Neural crest cell (in vitro differentiated cells): ENCODE results near the gene KICS2. TPM values are rescaled to one million over a fixed set of nuclear protein-coding genes. Genes with fewer than 3 reads are reported as not detected.

ENCODE experiments used
- DNase-seq: peaks from one replicate; pipeline ENCODE4 v3.0.0; 2021; ENCODE audit warnings: low read depth, mixed read lengths, low spot score
- H3K27ac Mint-ChIP-seq: one replicate; pipeline ENCODE4 v1.8.0; 2021; ENCODE audit warnings: mild to moderate bottlenecking, mixed read lengths; ENCODE audit not compliant: unreplicated experiment
- H3K27me3 Mint-ChIP-seq: 2 replicates; pipeline ENCODE4 v1.8.0; 2021; ENCODE audit warnings: low read depth, mild to moderate bottlenecking, mixed read lengths
- H3K36me3 Mint-ChIP-seq: 2 replicates; pipeline ENCODE4 v1.8.0; 2021; ENCODE audit warnings: low read depth, mild to moderate bottlenecking, mixed read lengths
- H3K4me1 Mint-ChIP-seq: 2 replicates; pipeline ENCODE4 v1.8.0; 2021; ENCODE audit warnings: mixed read lengths
- H3K4me3 Mint-ChIP-seq: one replicate; pipeline ENCODE4 v1.8.0; 2021; ENCODE audit warnings: mild to moderate bottlenecking, mixed read lengths
- H3K9me3 Mint-ChIP-seq: 2 replicates; pipeline ENCODE4 v1.8.0; 2021; ENCODE audit warnings: mixed read lengths
- CTCF ChIP-seq: fragments of 200-600 bp; sonication (generic); conservative IDR thresholded peaks from 2 replicates; pipeline ENCODE4 v1.5.0; 2021; ENCODE audit warnings: antibody characterized with exemption, mild to moderate bottlenecking
- long read RNA-seq: library from polyadenylated mRNA; unstranded; transcript quantifications from one replicate; pipeline ENCODE4 v2.0.0, GENCODE V29; 2020
- total RNA-seq: library from RNA; stranded (reverse); gene quantifications from 2 replicates; pipeline ENCODE4 v1.2.1, GENCODE V29; 2021

The KICS2 gene
- 5.6 and 6.9 TPM in 2 replicates for total RNA-seq
- long read RNA-seq, full-length matches to known transcripts, result 4 of 7 reads
- long read RNA-seq, partial matches to known transcripts, result 1 of 7 reads
- long read RNA-seq, other reads (novel, unspliced or antisense), result 2 of 7 reads

GRCh38 chr12:64222009-64222765 is at the start of gene KICS2:
Gene KICS2, minus strand, starts transcription at chr12:64222296. Its CDS starts 59 bp downstream, at chr12:64222237.
- H3K36me3 Mint-ChIP-seq, result no peaks in the 10 kb centered on the region
- peak within 1 kb of the TSS; percentile 94 for H3K27ac Mint-ChIP-seq
- H3K4me1 Mint-ChIP-seq, result peaks cover 24% of the 10 kb centered on the region
- peak; percentile 81 for DNase-seq
- H3K27me3 Mint-ChIP-seq, result peaks cover 7% of the 10 kb centered on the region
- no peak for TF ChIP-seq CTCF
- H3K9me3 Mint-ChIP-seq, result no peaks in the 10 kb centered on the region
- H3K4me3 Mint-ChIP-seq, result peak within 1 kb of the TSS; percentile 89

DNA sequence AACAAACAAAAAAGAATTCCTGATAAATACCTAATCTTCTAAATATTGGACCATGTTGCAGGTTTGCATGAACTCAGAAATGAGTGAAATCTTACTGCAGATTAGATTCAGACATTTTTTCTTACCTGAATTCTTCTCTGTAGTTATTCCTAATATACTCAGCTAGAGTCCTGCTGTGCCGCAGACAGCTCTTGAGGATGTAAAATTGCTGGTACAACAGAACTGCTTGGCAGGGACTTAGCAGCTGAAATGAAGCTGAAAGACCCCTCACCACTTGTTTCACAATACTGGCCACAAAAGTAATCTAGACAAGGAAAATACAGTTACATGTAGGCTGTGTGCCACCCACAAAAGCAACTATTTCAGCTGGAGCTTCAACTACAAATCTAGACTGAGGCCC is 48.3 kb upstream of the KICS2 start:
- Mint-ChIP-seq H3K4me3 (no peak overlapping the region), H3K4me1 (peaks cover 4% of the 10 kb centered on the region), H3K9me3 (no peaks in the 10 kb centered on the region), H3K36me3 (no peaks in the 10 kb centered on the region), H3K27ac (no peak overlapping the region), H3K27me3 (no peaks in the 10 kb centered on the region)
- no peak for DNase-seq
- no peak for TF ChIP-seq CTCF

- Mint-ChIP-seq H3K27ac (no peak overlapping the region), H3K27me3 (no peaks in the 10 kb centered on the region), H3K4me3 (no peak overlapping the region), H3K4me1 (peaks cover 4% of the 10 kb centered on the region), H3K36me3 (no peaks in the 10 kb centered on the region), H3K9me3 (no peaks in the 10 kb centered on the region)
- no peak for DNase-seq
- TF ChIP-seq CTCF, result no peak
These were observed 47.1 kb upstream of the KICS2 start for GRCh38 chr12:64269161-64269560.

- TF ChIP-seq CTCF, result no peak
- H3K4me1 Mint-ChIP-seq, result no peaks in the 10 kb centered on the region
- DNase-seq, result no peak
- no peak overlapping the region for H3K4me3 Mint-ChIP-seq
- no peaks in the 10 kb centered on the region for H3K36me3 Mint-ChIP-seq
- H3K9me3 Mint-ChIP-seq, result no peaks in the 10 kb centered on the region
- H3K27me3 Mint-ChIP-seq, result no peaks in the 10 kb centered on the region
- no peak overlapping the region for H3K27ac Mint-ChIP-seq
These were observed 46.3 kb upstream of the KICS2 start for GRCh38 chr12:64268409-64268808.

DNA sequence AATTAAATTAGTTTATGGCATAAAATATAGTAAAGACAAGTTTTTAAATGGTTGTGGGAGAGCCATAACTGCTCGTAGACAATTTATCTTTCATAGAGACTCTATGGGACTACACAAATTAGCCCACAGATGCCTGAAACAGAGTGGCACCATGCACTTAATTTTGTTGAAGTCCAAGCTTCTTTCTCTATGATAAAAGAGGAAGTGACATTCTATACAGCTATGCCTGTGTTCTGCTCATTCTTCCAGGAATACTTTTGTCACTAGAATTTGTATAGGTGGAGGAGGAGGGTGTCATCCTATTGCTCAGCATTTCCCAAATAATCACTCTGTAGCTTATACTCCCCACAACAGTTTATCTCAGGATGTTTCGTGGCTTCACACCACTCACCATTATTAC is 43.7 kb upstream of the KICS2 start:
- no peak for DNase-seq
- TF ChIP-seq CTCF, result no peak
- Mint-ChIP-seq H3K27me3 (no peaks in the 10 kb centered on the region), H3K4me1 (no peaks in the 10 kb centered on the region), H3K27ac (no peak overlapping the region), H3K4me3 (no peak overlapping the region), H3K9me3 (no peaks in the 10 kb centered on the region), H3K36me3 (no peaks in the 10 kb centered on the region)
